Stimulated activated CD4-positive, alpha-beta T cell treated with anti-CD3 and anti-CD28 coated beads, Interleukin-1b, Interleukin-23, amount 100 ng/mL, for 24 hours (primary cell): ENCODE results near the gene RNF223.
A peak's percentile ranks its signal among the peaks of the same experiment; 100 is the strongest.

Source experiments
- DNase-seq, 4 experiments: peaks; one replicate each; pipeline ENCODE4 v3.0.0-alpha.2; 2020; ENCODE audit warnings: low read depth in 4 of 4, low spot score in 1 of 4

Gene RNF223

DNA sequence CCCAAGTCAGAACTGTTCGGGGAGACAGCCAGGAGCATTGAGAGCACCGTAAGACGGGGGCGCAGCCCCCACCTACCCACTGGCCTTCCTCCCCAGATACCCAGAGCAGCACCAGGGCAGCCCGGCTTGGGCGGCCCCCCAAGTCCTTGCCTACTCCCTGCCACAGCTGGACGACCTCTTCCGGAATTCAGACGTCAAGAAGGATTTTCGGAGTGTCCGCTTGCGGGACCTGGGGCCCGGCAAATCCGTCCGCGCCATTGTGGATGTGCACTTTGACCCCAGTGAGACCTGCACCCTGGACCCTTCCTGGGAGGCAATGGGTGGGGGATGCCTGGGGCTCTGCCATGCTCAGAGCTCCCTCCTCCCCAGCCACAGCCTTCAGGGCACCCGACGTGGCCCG lies 26.7 kb downstream of the RNF223 start:
- no peak for DNase-seq

DNA sequence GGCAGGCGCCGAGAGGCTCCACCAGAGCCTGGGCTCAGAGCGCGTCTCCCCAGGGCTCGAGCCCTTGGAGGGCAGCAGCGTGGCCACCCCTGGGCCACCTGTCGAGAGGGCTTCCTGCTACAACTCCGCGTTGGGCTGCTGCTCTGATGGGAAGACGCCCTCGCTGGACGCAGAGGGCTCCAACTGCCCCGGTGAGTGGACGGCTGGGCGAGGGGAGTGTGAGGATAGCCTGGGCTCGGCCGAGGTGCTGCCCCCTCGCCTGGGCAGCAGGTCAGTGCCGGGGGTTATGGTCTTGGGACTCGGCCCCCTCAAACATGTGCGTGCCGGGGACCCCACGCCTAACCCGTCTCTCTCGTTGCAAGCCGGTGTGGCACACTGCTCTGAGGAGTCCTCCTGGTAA lies 27.3 kb downstream of the RNF223 start:
- DNase-seq = no peak

DNA sequence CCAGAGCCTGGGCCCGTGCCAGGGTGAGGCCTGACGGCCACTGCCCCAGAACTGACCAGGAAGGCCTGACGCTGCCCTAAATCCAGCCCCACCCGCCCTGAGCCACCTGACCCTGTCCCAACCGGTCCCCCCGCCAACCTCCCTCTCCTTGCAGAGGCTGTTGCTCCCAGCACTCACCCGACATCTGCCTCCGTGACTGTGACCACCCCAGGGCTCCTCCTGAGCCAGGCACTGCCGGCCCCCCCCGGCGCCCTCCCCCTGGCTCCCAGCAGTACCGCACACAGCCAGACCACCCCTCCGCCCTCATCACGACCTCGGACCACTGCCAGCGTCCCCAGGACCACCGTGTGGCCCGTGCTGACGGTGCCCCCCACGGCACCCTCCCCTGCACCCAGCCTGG lies 27.9 kb downstream of the RNF223 start:
- no peak for DNase-seq

DNA sequence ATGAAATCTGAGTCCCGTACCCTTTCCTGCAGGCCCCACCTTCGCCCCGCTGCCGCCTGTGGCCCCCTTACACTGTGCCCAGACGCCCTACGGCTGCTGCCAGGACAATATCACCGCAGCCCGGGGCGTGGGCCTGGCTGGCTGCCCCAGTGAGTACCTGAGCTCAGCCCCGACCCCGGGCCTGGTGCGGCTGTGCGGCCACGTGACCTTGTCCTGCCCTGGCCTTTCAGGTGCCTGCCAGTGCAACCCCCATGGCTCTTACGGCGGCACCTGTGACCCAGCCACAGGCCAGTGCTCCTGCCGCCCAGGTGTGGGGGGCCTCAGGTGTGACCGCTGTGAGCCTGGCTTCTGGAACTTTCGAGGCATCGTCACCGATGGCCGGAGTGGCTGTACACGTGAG lies 29.0 kb downstream of the RNF223 start:
- no peak for DNase-seq

DNA sequence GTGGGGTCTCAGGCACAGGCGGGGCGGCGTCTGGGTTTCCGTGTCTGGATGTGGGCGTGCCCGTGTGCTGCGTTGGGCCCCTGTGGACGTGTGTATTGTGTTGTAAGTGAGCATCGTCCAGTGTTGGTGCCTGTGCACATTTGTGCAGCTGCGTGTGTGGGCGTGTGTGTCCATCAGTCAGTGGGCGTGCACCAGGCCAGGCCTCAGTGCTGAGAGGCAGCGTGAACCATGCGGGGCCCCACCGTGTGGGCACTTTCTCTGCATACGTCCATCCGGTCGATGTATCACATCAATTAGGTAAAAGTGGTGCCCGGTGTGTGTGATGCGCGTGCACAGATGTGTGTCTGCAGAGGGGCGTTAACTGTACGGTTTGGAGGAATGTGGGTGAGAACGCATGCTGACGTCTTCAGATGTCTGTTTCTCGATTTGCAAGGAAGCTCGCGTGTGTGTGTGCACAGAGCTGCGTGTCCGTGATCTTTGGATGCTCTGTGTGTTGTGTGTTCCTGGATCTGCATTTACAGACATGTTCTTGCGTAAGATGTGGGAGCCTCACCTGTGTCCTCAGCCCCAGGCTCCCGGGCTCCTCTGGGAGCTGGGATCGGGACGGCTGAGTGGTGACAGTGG lies 29.5 kb downstream of the RNF223 start:
- no peak for DNase-seq

DNA sequence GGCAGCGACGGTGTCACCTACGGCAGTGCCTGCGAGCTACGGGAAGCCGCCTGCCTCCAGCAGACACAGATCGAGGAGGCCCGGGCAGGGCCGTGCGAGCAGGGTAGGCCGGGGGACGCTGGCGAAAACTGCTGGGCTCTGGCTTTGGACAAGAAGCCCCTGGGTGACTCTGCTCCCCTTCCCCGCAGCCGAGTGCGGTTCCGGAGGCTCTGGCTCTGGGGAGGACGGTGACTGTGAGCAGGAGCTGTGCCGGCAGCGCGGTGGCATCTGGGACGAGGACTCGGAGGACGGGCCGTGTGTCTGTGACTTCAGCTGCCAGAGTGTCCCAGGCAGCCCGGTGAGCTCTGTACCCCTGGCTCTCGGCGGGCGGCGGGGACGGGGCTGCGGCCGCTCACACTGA lies 30.2 kb downstream of the RNF223 start:
- no peak for DNase-seq

DNA sequence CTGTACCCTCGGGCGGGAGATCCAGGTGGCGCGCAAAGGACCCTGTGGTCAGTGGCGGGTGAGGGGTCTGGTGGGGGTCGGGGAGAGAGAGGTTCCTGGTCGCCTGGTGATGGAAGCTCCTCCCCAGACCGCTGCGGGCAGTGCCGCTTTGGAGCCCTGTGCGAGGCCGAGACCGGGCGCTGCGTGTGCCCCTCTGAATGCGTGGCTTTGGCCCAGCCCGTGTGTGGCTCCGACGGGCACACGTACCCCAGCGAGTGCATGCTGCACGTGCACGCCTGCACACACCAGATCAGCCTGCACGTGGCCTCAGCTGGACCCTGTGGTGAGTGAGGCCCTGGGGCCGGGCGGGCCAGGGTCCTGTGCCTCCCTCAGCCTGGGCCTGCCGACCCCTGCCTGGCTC lies 30.7 kb downstream of the RNF223 start:
- DNase-seq = no peak

DNA sequence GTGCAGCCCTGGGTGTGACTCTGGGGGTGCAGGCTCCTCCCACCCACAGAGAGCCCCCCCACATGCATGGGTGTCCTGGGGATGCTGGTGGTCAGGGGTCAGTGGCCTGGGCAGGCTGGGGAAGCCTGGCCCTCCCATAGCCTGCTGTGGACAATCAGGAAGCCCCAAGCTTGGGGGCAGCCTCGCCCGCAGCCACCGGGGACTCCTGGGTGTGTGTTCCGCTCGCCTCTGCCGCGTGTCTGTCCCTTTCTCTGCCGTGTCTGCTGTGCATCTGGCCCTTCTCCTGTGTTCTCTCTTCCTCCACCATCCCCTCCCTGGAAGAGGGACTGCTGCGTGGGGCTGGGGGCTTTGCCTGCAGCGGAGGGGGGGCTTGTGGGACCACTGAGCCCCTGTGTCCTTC lies 31.3 kb downstream of the RNF223 start:
- no peak for DNase-seq

DNA sequence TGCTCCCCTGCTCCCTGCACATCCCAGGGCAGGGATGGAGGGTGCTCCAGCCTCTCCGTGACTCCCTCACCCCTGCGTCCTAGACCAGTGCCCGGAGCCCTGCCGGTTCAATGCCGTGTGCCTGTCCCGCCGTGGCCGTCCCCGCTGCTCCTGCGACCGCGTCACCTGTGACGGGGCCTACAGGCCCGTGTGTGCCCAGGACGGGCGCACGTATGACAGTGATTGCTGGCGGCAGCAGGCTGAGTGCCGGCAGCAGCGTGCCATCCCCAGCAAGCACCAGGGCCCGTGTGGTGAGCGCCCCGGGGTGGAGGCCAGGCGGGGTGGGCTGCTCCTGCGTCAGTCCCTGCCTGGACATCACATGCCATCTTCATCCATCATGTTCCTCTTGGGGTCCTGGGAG lies 32.2 kb downstream of the RNF223 start:
- no peak for DNase-seq

DNA sequence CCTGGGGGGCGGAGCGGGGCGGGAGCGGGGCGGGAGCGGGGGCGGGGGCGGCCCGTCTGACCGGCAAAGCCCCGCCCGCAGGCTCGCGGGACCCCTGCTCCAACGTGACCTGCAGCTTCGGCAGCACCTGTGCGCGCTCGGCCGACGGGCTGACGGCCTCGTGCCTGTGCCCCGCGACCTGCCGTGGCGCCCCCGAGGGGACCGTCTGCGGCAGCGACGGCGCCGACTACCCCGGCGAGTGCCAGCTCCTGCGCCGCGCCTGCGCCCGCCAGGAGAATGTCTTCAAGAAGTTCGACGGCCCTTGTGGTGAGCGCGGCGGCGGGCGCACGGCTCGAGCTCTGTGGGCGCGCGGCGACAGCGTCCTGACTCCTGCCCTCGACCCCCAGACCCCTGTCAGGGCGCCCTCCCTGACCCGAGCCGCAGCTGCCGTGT lies 33.0 kb downstream of the RNF223 start:
- DNase-seq = no peak

DNA sequence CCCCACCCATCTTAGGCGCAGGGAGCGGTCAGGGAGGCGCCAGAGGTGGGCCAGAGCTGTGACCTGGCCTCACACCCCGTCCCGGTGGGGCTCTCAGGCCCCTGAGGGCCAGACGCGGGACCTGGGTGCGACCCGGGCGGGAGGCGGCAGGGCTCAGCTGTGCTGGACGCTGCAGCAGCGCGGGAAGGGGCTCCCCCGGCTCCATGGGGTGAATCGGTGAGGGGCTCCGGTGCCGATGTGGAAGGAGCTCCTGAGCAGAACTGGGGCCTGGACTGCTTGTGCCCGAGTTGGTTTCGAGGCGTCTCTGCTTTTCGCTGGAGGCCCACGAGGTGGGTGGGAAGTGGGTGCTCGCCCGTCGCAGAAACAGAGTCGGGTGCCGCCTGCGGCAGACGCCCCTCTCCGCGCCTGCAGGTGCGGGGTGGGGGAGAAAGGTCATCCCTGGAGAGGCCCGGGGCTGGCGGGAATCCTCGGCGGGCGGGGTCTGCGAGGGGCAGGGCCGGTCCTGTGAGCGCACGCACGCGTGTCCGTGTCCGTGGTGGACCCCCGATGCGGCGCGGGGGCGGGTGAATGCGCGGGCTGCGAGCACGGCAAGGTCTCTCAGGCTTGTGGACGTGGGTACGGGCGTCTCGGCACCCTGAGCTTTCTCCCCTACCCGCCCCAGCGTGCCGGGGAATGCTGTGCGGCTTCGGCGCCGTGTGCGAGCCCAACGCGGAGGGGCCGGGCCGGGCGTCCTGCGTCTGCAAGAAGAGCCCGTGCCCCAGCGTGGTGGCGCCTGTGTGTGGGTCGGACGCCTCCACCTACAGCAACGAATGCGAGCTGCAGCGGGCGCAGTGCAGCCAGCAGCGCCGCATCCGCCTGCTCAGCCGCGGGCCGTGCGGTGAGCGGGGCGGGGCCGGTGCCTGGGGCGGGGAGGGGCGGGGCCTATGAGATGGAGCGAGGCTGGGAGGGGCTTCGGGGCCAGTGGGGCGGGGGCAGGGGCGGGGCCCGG lies 33.8 kb downstream of the RNF223 start:
- DNase-seq = peak in 3 of 4 experiments; percentile 59 to 68 (median 63)

DNA sequence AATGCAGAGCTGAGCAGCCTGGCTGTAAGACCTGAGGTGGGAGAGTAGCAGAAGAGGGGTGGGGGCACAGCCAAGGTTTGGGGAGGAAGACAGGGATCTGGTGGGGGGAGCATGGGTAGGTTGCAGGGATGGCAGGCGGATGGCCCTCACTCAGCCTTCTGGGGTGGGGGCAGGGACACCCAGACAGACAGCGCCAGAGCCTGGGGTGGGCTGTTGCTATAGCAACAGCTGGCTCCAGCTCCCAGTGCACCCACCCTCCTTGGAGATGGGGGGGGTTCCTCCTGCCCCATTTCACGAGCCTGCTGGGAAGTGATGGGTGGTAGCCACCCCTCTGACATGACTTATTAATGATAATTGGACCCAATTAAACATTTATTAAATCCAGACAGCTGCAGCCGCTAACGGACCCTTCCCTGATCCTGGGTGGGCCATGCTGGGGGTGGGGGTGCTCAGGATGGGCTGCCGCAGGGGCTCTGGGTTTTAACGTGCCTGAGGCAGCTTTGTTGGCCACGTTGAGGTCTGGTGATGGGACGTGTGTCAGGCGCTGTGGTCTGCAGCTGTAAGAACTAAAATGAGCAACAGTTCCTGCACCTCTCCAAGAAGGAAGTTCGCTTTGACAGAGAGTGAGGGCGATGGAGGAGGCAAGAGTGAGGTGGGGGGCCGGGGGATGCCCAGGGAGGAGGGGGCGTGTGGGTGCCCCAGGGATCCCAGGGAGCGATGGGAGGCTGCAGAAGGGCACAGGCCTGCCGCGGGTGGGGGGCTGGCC lies 34.8 kb downstream of the RNF223 start:
- DNase-seq = no peak

DNA sequence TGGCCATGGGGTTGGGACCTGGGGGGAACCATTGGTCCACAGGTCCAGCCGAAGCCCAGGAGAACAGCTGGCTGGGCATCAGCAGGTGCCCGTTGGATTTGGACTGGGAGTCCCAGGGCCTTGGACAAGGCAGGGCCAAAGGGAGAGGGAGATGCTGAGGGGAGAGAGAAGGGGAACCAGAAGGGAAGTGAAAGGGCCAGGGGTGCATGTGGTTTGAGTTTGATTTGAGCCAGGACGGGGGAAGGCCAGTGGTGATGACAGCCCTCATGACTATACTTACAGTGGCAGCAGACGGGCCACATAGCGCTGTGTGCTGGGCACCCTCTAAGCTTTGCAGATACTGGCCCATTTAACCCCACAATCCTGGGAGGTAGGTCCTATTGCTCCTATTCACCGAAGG lies 35.4 kb downstream of the RNF223 start:
- no peak for DNase-seq

DNA sequence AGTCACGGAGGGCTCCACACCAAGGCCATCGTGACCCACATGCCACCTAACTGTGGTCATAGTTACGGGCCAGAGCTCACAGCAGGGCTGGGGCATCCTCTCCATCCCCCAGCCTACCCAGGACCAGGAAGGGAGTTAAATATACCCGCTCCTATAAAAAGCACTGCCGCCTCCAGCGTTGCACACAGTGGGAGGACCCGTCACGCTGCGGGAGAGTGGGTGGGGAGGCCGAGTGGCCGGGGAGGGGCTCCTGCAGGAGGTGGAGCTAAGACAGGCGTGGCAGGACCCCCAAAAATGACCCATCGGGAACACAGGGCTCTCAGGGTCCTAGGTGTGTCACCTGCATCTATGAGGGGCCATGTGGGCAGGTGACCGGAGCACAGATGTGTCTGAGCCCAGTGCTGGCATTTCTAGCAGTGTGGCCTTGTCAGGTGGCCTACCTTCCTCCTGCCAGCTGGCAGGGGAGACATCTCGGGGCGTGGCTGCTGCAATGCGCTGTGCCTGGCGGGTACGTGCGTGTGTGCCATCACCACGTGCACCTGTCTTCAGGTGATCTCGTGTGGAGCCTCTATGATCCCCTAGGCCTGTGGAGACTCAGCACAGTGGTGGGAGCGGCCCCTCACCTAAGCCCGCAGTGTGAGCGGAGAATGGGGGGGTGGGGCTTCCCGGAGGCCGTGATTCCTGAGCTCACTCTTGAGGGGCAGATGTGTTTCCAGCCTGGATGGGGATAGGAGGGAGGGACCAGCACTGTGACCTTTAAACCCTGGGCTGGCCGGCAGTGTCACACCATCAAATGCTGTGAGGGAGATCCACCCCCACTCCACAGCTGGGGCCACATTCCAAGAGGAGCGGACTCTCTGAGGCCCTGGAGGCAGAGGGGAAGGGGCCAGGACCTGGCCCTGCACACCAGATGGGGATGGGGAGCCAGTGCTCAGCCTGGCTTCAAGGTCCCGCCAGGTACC lies 36.5 kb downstream of the RNF223 start:
- no peak for DNase-seq

DNA sequence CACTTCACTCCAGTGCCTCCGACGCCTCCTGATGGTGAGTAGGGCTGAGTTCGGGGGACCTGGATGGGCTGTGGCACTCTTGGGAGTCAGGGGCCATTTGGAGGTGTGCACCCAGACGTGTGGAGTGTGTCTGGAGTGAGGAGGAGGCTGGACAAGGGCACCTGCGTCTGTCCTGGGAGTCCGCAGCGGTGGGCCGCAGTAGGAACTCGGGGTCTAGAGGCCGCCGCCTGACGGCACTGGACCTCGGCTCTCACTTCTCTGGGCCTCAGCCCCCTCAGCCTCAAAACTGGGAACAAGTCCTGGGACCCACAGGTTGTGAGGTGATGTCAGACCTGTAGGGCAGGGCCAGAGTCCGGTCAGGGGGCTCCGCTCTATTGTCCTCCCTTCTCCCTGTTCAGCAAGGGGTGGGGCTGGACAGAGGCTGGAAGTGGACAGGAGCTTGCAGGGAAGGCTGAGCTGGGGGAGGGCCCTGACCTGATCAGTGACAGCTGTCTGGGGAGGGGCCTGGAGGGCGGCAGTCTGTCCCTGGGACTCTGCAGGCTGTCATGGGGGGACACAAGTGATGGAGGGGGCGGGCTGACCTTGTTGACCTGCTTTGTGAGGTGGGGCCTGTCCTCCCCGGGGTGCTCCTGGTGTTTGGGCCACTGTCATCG lies 38.7 kb downstream of the RNF223 start:
- no peak for DNase-seq

DNA sequence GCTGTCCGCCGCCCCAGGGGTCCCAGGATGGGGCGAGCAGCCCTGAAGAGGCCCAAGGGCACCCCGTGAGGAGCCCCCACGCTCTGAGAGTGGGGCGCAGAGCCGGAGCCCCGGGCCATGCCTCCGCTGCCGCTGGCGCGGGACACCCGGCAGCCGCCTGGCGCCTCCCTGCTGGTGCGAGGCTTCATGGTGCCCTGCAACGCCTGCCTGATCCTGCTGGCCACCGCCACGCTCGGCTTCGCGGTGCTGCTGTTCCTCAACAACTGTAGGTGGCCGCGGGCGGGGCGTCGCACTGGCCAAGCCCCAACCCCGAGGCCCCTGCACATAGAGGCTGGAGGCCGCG lies 39.7 kb downstream of the RNF223 start:
- DNase-seq = no peak

DNA sequence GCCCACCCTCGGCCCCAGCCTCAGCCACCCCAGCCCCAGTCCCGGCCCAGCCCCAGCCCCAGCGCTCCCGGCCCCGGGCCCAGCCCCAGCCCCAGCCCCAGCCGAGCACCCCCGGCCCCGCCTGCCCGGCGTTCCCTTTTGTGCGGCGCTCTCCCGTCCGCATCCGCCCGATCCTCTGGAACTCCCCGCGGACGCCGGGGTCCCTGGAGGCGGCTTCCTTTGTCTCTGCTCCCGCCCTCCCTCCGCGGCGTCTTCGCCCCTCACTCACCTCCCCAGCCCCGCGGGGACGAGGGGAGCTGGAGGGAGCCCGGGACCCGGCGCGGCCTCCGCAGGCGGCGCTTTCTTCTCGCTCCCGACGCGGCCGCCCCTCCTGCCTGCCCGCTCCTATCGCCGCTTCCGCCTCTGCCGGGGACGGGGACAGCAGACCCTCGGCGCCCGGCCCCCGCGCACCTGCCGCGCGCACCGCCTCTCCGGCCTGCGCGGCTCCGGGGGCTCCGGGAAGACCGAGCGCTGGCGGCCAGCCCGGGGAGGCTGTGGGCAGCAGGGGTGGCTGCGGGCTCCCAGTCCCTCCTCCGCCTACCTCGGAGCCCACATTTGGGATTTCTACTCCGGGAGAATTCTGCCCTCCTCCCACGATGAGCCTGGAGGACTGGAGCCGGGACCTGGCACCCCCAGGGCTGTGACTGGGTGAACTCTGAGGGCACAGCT lies 40.2 kb downstream of the RNF223 start:
- DNase-seq = no peak

DNA sequence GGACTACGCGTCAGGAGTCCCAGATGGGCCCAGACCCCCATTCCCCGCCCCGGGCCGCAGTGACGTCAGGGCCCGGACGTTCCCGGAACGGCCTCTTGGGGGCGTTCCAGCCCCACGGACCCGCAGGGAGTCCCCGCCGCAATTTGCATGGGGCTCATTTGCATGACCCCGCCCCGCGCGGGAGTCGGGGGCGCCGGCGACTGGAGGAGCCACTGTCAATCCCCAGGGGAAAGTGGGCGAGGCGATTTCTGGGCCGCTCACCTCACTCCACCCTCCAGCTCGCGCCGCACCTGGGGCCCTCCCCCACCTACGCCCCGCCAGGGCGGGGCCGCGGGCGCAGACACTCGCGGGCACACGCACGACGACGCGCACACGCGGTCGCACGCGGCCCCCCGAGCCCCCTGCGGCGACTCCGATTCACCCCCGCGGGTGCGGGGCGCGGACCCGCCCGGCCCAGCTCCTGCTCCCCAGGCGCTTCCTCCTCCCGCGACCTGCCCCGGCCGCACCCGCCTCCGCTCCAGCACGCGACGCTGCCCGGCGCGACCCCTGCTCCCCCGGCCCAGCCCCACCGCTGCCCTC lies 41.0 kb downstream of the RNF223 start:
- peak; percentile 60 to 89 (median 78) for DNase-seq

DNA sequence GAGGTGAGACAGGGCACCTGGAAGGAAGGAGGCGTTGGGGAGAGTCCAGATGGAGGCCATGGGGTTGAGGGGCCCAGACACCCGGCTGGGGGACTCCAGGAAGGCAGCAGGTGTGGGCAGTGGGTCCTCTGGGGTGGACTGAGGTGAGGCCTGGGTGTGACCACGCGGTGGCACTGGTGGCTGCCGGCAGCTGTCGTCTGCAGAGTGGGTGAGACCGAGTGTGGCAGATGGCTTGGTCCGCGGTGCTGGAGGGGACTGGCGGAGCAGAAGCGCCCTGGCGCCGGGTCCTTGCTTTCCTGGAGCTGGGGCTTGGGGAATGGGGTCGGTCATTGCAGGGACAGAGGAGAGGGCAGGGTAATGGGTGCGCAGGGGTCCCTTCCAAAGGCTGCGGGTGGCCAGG lies 41.7 kb downstream of the RNF223 start:
- DNase-seq = no peak
